GM23338 (cell line): Measurements from ENCODE around the gene SPECC1.

Experiments
- CREB1 ChIP-seq: fragments of 250-450 bp; sonication (Bioruptor Pico); IDR thresholded peaks from 2 replicates; pipeline ENCODE4 v1.5.0; 2020; ENCODE audit warnings: low read depth, mild to moderate bottlenecking, moderate library complexity
- CTCF ChIP-seq, 2 experiments: fragments of 200-600 bp in 1 of 2; sonication (generic) in 1 of 2; conservative IDR thresholded peaks; 2 replicates each; pipeline versions ENCODE4 v1.5.1 to v1.6.1; 2016 to 2017; ENCODE audit warnings: antibody characterized with exemption in 2 of 2, low read depth in 2 of 2, mild to moderate bottlenecking in 2 of 2, moderate library complexity in 1 of 2
- EZH2 ChIP-seq: fragments of 200-600 bp; sonication (generic); IDR thresholded peaks from one replicate; pipeline ENCODE4 v1.8.0; 2017; ENCODE audit warnings: antibody characterized with exemption, mild to moderate bottlenecking, low read depth; ENCODE audit not compliant: unreplicated experiment
- EZH2phosphoT487 ChIP-seq: fragments of 200-600 bp; sonication (generic); IDR thresholded peaks from one replicate; pipeline ENCODE4 v1.8.1; 2018; ENCODE audit warnings: antibody characterized with exemption; ENCODE audit not compliant: unreplicated experiment
- JUNB ChIP-seq: IDR thresholded peaks from one replicate; pipeline ENCODE4 v1.6.1; 2016; ENCODE audit warnings: antibody characterized with exemption; ENCODE audit not compliant: unreplicated experiment
- POLR2AphosphoS5 ChIP-seq: IDR thresholded peaks from 2 replicates; pipeline ENCODE4 v1.6.1; 2016; ENCODE audit warnings: antibody characterized with exemption, low read depth
- STAT1 ChIP-seq: IDR thresholded peaks from one replicate; pipeline ENCODE4 v1.6.1; 2016; ENCODE audit warnings: antibody characterized with exemption; ENCODE audit not compliant: unreplicated experiment
- ZNF114 ChIP-seq: fragments of 250-450 bp; sonication (Bioruptor Pico); IDR thresholded peaks from 2 replicates; pipeline ENCODE4 v1.5.0; 2020; ENCODE audit warnings: mild to moderate bottlenecking, moderate library complexity
- ZNF331 ChIP-seq: fragments of 250-450 bp; sonication (Bioruptor Pico); IDR thresholded peaks from 2 replicates; pipeline ENCODE4 v1.5.0; 2020; ENCODE audit warnings: low read depth, mild to moderate bottlenecking, moderate library complexity
- TF ChIP-seq, protein P1 (sequence below): IDR thresholded peaks from one replicate; pipeline ENCODE4 v1.6.1; 2018; ENCODE audit warnings: antibody characterized with exemption; ENCODE audit not compliant: unreplicated experiment

- TF ChIP-seq, protein P1, sequence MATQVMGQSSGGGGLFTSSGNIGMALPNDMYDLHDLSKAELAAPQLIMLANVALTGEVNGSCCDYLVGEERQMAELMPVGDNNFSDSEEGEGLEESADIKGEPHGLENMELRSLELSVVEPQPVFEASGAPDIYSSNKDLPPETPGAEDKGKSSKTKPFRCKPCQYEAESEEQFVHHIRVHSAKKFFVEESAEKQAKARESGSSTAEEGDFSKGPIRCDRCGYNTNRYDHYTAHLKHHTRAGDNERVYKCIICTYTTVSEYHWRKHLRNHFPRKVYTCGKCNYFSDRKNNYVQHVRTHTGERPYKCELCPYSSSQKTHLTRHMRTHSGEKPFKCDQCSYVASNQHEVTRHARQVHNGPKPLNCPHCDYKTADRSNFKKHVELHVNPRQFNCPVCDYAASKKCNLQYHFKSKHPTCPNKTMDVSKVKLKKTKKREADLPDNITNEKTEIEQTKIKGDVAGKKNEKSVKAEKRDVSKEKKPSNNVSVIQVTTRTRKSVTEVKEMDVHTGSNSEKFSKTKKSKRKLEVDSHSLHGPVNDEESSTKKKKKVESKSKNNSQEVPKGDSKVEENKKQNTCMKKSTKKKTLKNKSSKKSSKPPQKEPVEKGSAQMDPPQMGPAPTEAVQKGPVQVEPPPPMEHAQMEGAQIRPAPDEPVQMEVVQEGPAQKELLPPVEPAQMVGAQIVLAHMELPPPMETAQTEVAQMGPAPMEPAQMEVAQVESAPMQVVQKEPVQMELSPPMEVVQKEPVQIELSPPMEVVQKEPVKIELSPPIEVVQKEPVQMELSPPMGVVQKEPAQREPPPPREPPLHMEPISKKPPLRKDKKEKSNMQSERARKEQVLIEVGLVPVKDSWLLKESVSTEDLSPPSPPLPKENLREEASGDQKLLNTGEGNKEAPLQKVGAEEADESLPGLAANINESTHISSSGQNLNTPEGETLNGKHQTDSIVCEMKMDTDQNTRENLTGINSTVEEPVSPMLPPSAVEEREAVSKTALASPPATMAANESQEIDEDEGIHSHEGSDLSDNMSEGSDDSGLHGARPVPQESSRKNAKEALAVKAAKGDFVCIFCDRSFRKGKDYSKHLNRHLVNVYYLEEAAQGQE = no peak
- TF ChIP-seq CTCF (conservative IDR thresholded peaks at IDR 0.05; ENCODE audit: low read depth in 2 of 2) (no peak), CREB1 (no peak), POLR2AphosphoS5 (no peak), EZH2phosphoT487 (no peak), EZH2 (no peak), STAT1 (no peak), JUNB (no peak), ZNF114 (CRISPR knock-in tag) (no peak), ZNF331 (no peak)
These were observed 99.9 kb downstream of the SPECC1 start for GRCh38 chr17:20109076-20109475.
